ENCODE results near the gene CCDC171.

Gene CCDC171

GRCh38 chr9:16000811-16001210, 448.0 kb downstream of the CCDC171 start:
- Histone ChIP-seq H3K36me3 (ENCODE audit: control insufficient read depth, insufficient read depth, low read length) (no peaks in the 10 kb centered on the region), H3K4me3 (ENCODE audit: low read length) (no peak overlapping the region), H3K27me3 (ENCODE audit: control insufficient read depth, insufficient read depth, low read length) (no peaks in the 10 kb centered on the region), H3K9me3 (ENCODE audit: control insufficient read depth, low read length) (no peaks in the 10 kb centered on the region), H3K9ac (ENCODE audit: low read length) (no peak overlapping the region), H3K4me1 (ENCODE audit: control insufficient read depth, insufficient read depth, low read length) (no peaks in the 10 kb centered on the region)

DNA sequence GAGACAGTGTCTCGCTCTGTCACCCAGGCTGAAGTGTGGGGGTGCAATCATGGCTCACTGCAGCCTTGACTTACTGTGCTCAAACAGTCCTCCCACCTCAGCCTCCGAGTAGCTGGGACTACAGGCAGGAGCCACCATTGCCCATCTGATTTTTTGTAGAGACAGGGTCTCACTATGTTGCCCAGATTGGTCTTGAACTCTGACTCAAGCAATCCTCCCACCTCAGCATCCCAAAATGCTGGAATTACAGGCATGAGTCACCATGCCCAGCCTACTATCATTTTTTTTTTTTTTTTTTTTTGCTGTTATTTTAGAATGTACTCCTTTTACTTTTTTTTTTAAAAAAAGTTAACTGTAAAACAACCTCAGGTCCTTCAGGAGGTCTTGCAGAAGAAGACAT, 449.0 kb downstream of the CCDC171 start:
- H3K27me3 ChIP-seq (ENCODE audit: control insufficient read depth, insufficient read depth, low read length): no peaks in the 10 kb centered on the region
- H3K4me3 ChIP-seq (ENCODE audit: low read length): no peak overlapping the region
- no peaks in the 10 kb centered on the region for H3K4me1 ChIP-seq (ENCODE audit: control insufficient read depth, insufficient read depth, low read length)
- no peaks in the 10 kb centered on the region for H3K9me3 ChIP-seq (ENCODE audit: control insufficient read depth, low read length)
- H3K9ac ChIP-seq (ENCODE audit: low read length): no peak overlapping the region
- H3K36me3 ChIP-seq (ENCODE audit: control insufficient read depth, insufficient read depth, low read length): no peaks in the 10 kb centered on the region

DNA sequence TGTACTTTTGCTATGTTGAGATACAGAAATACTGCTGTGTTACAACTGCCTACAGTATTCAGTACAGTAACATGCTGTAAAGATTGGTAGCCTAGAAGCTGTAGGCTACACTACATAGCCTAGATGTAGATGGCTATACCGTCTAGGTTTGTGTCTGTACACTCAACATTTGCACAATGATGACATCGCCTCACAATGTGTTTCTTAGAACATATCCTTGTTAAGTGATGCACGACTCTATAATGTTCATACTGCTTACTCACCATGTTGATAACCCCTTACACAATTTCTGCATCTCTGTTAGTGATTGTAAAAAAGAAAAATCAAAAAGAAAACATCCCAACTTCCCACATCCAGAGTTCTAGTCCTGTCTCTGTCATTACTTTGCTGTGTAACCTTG, 450.0 kb downstream of the CCDC171 start:
- Histone ChIP-seq H3K9me3 (ENCODE audit: control insufficient read depth, low read length) (no peaks in the 10 kb centered on the region), H3K9ac (ENCODE audit: low read length) (no peak overlapping the region)

GRCh38 chr9:16003785-16004184, 450.9 kb downstream of the CCDC171 start:
- no peak overlapping the region for H3K4me3 ChIP-seq (ENCODE audit: low read length)
- no peaks in the 10 kb centered on the region for H3K27me3 ChIP-seq (ENCODE audit: control insufficient read depth, insufficient read depth, low read length)
- H3K4me1 ChIP-seq (ENCODE audit: control insufficient read depth, insufficient read depth, low read length): no peaks in the 10 kb centered on the region
- H3K9ac ChIP-seq (ENCODE audit: low read length): no peak overlapping the region
- no peaks in the 10 kb centered on the region for H3K36me3 ChIP-seq (ENCODE audit: control insufficient read depth, insufficient read depth, low read length)
- no peaks in the 10 kb centered on the region for H3K9me3 ChIP-seq (ENCODE audit: control insufficient read depth, low read length)

More for the DNA sequence above, 450.0 kb downstream of the CCDC171 start:
- H3K4me3 ChIP-seq (ENCODE audit: low read length): no peak overlapping the region
- H3K4me1 ChIP-seq (ENCODE audit: control insufficient read depth, insufficient read depth, low read length): no peaks in the 10 kb centered on the region
- no peaks in the 10 kb centered on the region for H3K36me3 ChIP-seq (ENCODE audit: control insufficient read depth, insufficient read depth, low read length)
- H3K27me3 ChIP-seq (ENCODE audit: control insufficient read depth, insufficient read depth, low read length): no peaks in the 10 kb centered on the region

DNA sequence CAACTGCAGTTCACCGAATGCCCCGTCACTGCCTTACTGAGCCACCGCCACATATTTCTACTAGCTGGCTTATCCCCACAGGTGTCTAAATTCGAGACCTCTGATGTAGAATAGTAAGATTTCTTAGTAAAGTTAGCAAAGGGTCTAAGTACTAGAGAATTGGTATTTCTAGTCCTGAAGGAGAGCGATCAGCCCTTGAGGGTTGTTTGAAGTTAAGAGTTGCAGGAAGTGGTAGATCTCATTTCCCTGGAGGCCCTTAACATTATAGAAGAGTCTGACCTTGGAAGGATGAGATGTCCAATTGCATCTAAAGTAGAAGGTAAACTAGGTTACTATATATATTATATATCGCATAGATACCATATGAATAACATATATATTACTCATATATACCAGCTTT, 451.8 kb downstream of the CCDC171 start:
- Histone ChIP-seq H3K4me3 (ENCODE audit: low read length) (no peak overlapping the region), H3K36me3 (ENCODE audit: control insufficient read depth, insufficient read depth, low read length) (no peaks in the 10 kb centered on the region), H3K9ac (ENCODE audit: low read length) (no peak overlapping the region), H3K4me1 (ENCODE audit: control insufficient read depth, insufficient read depth, low read length) (no peaks in the 10 kb centered on the region), H3K9me3 (ENCODE audit: control insufficient read depth, low read length) (no peaks in the 10 kb centered on the region), H3K27me3 (ENCODE audit: control insufficient read depth, insufficient read depth, low read length) (no peaks in the 10 kb centered on the region)

- no peaks in the 10 kb centered on the region for H3K27me3 ChIP-seq (ENCODE audit: control insufficient read depth, insufficient read depth, low read length)
- no peaks in the 10 kb centered on the region for H3K9me3 ChIP-seq (ENCODE audit: control insufficient read depth, low read length)
- no peak overlapping the region for H3K9ac ChIP-seq (ENCODE audit: low read length)
- H3K36me3 ChIP-seq (ENCODE audit: control insufficient read depth, insufficient read depth, low read length): no peaks in the 10 kb centered on the region
- no peaks in the 10 kb centered on the region for H3K4me1 ChIP-seq (ENCODE audit: control insufficient read depth, insufficient read depth, low read length)
- no peak overlapping the region for H3K4me3 ChIP-seq (ENCODE audit: low read length)
Measured at GRCh38 chr9:16010221-16010620, 457.4 kb downstream of the CCDC171 start.

DNA sequence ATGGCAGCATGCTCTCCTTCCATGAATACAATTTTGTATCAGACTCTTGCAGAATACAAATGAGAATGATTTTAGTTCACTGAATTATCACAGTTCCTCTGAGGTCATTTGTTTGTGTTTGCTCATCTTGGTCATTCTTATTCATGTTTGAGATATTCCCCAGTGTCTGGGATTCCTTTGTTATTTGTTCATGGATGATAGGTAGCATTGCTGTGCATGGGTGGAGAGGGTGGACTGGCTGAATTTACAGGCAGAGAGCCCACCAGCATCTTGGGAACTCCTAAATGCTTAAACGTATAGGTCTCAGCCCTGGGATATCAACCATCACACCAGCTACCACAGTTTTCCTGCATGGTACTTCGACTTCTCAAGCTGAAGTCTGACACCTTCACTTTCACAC, 459.8 kb downstream of the CCDC171 start:
- H3K9ac ChIP-seq (ENCODE audit: low read length): no peak overlapping the region
- no peak overlapping the region for H3K4me3 ChIP-seq (ENCODE audit: low read length)
- no peaks in the 10 kb centered on the region for H3K27me3 ChIP-seq (ENCODE audit: control insufficient read depth, insufficient read depth, low read length)
- H3K36me3 ChIP-seq (ENCODE audit: control insufficient read depth, insufficient read depth, low read length): no peaks in the 10 kb centered on the region
- H3K4me1 ChIP-seq (ENCODE audit: control insufficient read depth, insufficient read depth, low read length): no peaks in the 10 kb centered on the region
- H3K9me3 ChIP-seq (ENCODE audit: control insufficient read depth, low read length): no peaks in the 10 kb centered on the region

GRCh38 chr9:16013366-16013765, 460.5 kb downstream of the CCDC171 start:
- Histone ChIP-seq H3K4me3 (ENCODE audit: low read length) (no peak overlapping the region), H3K27me3 (ENCODE audit: control insufficient read depth, insufficient read depth, low read length) (no peaks in the 10 kb centered on the region), H3K9ac (ENCODE audit: low read length) (no peak overlapping the region), H3K4me1 (ENCODE audit: control insufficient read depth, insufficient read depth, low read length) (no peaks in the 10 kb centered on the region), H3K9me3 (ENCODE audit: control insufficient read depth, low read length) (no peaks in the 10 kb centered on the region), H3K36me3 (ENCODE audit: control insufficient read depth, insufficient read depth, low read length) (no peaks in the 10 kb centered on the region)

DNA sequence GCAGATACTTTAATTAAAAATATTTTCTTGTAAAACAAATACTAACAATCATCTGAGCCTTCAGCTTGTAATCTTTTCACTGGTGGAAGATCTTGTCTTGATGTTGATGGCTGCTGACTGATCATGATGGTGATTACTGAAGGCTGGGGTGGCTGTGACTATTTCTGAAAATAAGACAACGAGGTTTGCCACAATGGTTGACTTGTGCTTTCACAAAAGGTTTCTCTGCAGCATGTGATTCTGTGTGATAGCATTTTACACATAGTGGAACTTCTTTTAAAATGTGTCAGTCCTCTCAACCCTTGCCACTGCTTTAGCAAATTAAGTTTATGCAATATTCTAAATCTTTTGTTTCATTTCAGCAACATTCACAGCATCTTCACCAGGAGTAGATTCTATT, 461.0 kb downstream of the CCDC171 start:
- Histone ChIP-seq H3K9ac (ENCODE audit: low read length) (no peak overlapping the region), H3K4me1 (ENCODE audit: control insufficient read depth, insufficient read depth, low read length) (no peaks in the 10 kb centered on the region), H3K9me3 (ENCODE audit: control insufficient read depth, low read length) (no peaks in the 10 kb centered on the region)

GRCh38 chr9:16022228-16022627, 469.4 kb downstream of the CCDC171 start:
- H3K4me1 ChIP-seq (ENCODE audit: control insufficient read depth, insufficient read depth, low read length): no peaks in the 10 kb centered on the region
- no peaks in the 10 kb centered on the region for H3K36me3 ChIP-seq (ENCODE audit: control insufficient read depth, insufficient read depth, low read length)
- H3K4me3 ChIP-seq (ENCODE audit: low read length): no peak overlapping the region
- no peak overlapping the region for H3K9ac ChIP-seq (ENCODE audit: low read length)
- no peaks in the 10 kb centered on the region for H3K27me3 ChIP-seq (ENCODE audit: control insufficient read depth, insufficient read depth, low read length)
- no peaks in the 10 kb centered on the region for H3K9me3 ChIP-seq (ENCODE audit: control insufficient read depth, low read length)

More for the DNA sequence above, 461.0 kb downstream of the CCDC171 start:
- H3K4me3 ChIP-seq (ENCODE audit: low read length): no peak overlapping the region
- H3K36me3 ChIP-seq (ENCODE audit: control insufficient read depth, insufficient read depth, low read length): no peaks in the 10 kb centered on the region
- H3K27me3 ChIP-seq (ENCODE audit: control insufficient read depth, insufficient read depth, low read length): no peaks in the 10 kb centered on the region

- no peaks in the 10 kb centered on the region for H3K36me3 ChIP-seq (ENCODE audit: control insufficient read depth, insufficient read depth, low read length)
- H3K9me3 ChIP-seq (ENCODE audit: control insufficient read depth, low read length): no peaks in the 10 kb centered on the region
- H3K9ac ChIP-seq (ENCODE audit: low read length): no peak overlapping the region
- no peaks in the 10 kb centered on the region for H3K27me3 ChIP-seq (ENCODE audit: control insufficient read depth, insufficient read depth, low read length)
- no peaks in the 10 kb centered on the region for H3K4me1 ChIP-seq (ENCODE audit: control insufficient read depth, insufficient read depth, low read length)
- H3K4me3 ChIP-seq (ENCODE audit: low read length): no peak overlapping the region
Measured at GRCh38 chr9:16023446-16023845, 470.6 kb downstream of the CCDC171 start.

All from mucosa of stomach (tissue), 1 donor.